ENCODE measurements around the gene CHST5.
"Not testable (repeated sequence)": the region's sequence is repeated elsewhere in the genome, so short reads cannot be mapped to it uniquely, and the experiment has no call there.

The CHST5 gene

GRCh38 chr16:75506107-75506506, 29.8 kb downstream of the CHST5 start:
- no peak for DNase-seq (ENCODE audit: low read depth in 2 of 2)

DNA sequence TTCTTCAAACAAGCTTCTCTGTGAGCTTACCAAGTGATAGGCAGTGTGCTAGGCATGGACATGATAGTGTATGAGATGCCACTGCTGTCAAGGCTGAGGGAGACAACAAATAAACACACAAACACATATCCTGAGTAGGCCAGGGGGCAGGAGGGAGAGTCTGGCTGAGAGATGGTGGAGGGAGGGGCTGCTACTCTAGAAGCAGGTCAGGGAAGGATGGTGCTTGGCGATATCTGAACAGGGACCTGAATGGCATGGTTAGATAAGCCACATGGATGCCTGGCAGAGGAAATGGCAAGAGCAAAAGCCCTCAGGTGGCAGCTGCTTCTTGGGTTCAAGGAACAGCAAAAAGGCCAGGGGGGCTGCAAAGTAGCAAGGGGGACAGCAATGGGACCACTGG, 32.1 kb downstream of the CHST5 start:
- DNase-seq (ENCODE audit: low read depth in 2 of 2): no peak

- DNase-seq (ENCODE audit: low read depth in 2 of 2): no peak
Measured at GRCh38 chr16:75502916-75503605, 32.8 kb downstream of the CHST5 start.

DNA sequence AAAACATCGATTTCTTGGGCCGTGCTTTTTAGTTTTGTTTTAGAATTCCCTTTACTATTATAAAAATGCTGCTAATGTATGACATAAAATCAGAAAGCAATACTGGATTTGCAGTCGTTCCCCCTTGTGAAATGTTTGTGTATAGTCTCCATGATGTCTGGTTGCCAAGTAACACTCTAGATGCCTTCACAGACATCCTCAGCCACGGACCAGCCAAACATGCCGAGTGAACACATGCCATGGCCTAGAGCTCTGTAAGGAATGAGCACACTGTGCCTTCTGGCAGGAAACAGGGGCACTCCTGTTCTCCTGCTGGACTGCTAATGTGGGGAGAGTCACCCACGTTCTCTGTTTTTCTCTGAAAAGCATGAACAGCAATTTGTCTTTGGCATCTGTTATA, 34.1 kb downstream of the CHST5 start:
- DNase-seq (ENCODE audit: low read depth in 2 of 2): peak in 1 of 2 experiments; percentile 8

DNA sequence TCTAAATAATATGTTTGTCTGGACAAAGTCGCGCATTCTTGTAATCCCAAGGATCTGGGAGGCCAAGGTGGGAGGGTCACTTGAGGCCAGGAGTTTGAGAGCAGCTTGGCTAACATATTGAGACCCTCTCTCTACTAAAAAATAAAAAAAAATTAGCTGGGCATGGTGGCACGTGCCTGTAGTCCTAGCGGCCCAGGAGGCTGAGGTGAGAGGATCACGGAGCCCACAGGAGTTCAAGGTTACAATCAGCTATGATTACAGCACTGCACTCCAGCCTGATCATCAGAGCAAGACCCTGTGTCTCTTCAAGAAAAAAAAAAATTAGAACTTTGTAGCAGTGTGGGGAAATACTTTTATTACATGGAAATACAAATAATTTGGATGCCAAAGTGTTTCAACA, 34.5 kb downstream of the CHST5 start:
- no peak for DNase-seq (ENCODE audit: low read depth in 2 of 2)

DNA sequence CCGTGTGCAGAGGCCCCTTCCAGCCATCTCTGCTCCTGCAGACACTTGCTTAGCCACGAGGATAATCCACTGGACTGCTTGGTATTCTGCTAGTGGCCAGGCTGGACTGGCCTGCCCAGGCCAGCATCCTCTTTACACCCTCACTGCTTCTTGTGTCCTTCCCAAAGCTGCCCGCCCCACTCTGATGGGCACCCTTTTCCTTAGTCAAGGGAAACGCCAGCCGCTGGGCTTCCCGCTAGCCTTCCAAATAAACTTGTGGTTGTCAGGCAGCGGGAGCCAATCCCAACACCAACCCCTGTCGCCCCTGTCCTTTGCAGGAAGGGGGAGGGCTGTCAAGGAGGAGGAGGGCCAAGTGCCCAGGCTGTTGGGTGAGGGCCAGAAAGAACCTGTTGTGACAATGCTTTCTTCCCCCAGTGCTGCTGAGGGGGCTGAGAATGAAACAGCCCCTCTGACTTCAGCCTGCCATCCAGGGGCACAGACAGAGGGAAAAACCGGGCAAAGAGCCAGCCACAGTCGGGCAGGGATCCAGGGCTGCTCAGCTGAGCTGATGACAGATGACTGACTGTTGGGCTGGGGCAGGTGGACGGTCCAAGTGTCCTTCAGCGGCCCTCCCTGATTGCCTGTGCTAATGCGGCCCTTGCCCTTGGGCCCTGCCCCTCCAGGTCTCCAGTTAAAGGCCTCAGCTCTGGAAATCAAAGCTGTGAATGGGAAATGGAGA, 37.1 kb downstream of the CHST5 start:
- not testable (repeated sequence) for DNase-seq (ENCODE audit: low read depth in 2 of 2)

- no peak for DNase-seq (ENCODE audit: low read depth in 2 of 2)
Measured at GRCh38 chr16:75497558-75497957, 38.4 kb downstream of the CHST5 start.

- peak in 1 of 2 experiments; percentile 8 for DNase-seq (ENCODE audit: low read depth in 2 of 2)
Measured at GRCh38 chr16:75495076-75495674, 40.7 kb downstream of the CHST5 start, which contains the start of gene CHST6. TSS of gene CHST6 (minus strand) at chr16:75495441. CDS start at chr16:75479828, 15,613 bp downstream.

DNA sequence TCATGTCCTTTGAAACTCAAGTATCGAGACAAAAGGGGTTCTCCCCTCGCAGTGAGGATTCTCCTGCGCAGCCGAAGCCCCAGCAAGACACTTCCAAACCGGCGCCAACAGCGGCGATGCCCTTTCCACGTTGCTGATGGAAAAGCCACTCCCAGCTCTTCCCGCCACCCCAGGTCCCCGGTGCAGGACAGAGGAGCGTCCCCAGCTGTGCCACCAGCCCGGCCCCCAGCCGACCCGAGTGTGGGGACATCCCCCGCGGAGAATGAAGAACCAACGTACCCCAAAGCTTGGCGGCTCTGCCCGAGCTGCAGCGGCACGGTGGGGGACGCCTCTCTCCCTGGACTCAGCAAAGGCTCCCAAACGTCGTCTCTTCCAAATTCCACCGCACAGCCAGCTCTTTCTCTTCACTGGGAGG, 41.2 kb downstream of the CHST5 start:
- DNase-seq (ENCODE audit: low read depth in 2 of 2): no peak

- DNase-seq (ENCODE audit: low read depth in 2 of 2): no peak
Measured at GRCh38 chr16:75494184-75494583, 41.7 kb downstream of the CHST5 start.

- DNase-seq (ENCODE audit: low read depth in 2 of 2): no peak
Measured at GRCh38 chr16:75491876-75492275, 44.0 kb downstream of the CHST5 start.

- no peak for DNase-seq (ENCODE audit: low read depth in 2 of 2)
Measured at GRCh38 chr16:75488322-75488721, 47.6 kb downstream of the CHST5 start.

DNA sequence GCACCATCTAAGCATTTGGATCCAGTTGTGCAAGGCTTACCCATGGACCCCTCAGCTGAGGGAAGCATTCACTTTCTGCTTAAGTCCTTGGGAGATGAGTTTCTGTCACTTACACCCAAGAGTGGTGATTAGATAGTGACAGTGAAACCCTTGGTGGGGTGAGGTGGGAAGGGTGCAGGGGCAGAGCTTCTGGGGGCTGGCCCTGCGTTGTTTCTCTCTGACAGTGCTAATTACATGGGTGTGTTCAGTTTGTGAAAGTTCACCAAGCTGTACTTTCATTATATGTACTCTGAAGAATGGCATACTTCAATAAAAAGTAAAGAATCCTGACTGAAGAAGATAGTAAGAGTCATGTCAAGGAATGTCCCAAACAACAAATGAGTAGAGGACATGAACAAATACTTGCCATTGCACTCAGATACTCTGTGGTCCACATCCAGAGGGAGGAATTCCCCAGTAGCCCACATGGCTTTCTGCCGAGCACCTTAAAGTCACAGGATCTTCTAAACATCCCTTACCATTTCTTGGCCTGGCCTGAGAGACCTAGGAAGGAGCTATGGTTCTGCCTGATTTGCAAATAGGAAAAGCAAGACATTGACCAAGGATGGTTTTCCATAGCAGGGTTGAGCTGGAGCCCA, 49.1 kb downstream of the CHST5 start:
- no peak for DNase-seq (ENCODE audit: low read depth in 2 of 2)

DNA sequence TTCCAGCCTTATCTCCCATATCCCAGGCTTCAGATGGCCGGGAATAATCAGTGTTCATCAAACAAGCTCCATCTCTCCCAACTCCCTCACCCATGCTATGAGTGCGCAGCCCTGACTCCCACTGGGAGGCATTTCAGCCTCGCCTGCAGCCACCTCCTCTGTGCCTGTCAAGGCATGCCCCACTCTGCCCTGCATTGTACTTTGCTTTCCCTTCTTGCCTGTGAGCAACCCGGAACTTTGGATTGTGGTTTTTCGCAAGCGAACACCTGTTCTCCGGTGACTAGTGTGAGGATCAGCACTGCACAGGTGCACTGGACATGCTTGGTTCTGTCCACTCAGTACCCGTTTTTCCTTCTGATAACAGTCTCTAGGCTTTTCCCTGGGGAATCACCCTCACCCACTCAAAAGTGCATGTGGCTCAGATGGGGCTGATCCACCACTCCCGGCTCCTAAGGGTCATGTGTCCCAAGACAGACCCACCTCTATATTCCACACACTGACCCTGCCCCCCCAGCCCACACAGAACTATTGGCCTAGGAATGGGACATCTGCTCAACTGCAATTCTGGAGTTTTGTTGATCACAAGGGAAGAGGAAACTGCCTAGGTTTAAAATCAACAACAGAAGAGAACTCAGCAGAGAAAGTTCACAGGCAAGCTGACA, 49.8 kb downstream of the CHST5 start:
- DNase-seq (ENCODE audit: low read depth in 2 of 2): no peak

- no peak for DNase-seq (ENCODE audit: low read depth in 2 of 2)
Measured at GRCh38 chr16:75485230-75486013, 50.5 kb downstream of the CHST5 start.

- DNase-seq (ENCODE audit: low read depth in 2 of 2): no peak
Measured at GRCh38 chr16:75483222-75483621, 52.7 kb downstream of the CHST5 start.

GRCh38 chr16:75482434-75483205, 53.3 kb downstream of the CHST5 start:
- no peak for DNase-seq (ENCODE audit: low read depth in 2 of 2)

DNA sequence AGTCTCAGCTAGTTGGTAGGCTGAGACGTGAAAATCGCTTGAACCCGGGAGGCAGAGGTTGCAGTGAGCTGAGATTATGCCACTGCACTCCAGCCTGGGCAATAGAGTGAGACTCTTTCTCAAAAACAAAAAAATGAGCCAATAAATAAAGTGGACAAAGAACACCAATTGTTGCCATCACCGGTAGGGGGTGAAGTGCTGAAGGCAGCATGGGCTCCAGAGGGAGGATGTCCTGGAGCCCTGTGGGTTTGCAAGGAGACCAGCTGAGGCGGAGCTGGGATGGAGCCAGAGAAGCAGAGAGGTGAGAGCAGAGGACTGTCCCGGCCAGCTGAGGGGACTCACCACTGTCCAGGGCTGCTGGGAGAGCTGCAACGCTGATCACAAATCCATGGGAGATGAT, 54.4 kb downstream of the CHST5 start:
- DNase-seq (ENCODE audit: low read depth in 2 of 2): no peak

- no peak for DNase-seq (ENCODE audit: low read depth in 2 of 2)
Measured at GRCh38 chr16:75479421-75479990, 56.4 kb downstream of the CHST5 start.

Data from fibroblast of skin of left quadriceps (primary cell).